ENCODE results near the gene SLC35F1. TPM values are rescaled to one million over a fixed set of nuclear protein-coding genes. Genes with fewer than 3 reads are reported as not detected.
"Not testable (repeated sequence)": the region's sequence is repeated elsewhere in the genome, so short reads cannot be mapped to it uniquely, and the experiment has no call there.

The SLC35F1 gene
- total RNA-seq, 1 experiment from 2014 or later = 0.17 TPM

- DNase-seq (ENCODE audit: low read depth) = no peak
Measured at GRCh38 chr6:117927866-117928265, 20.8 kb downstream of the SLC35F1 start.

- no peak for DNase-seq (ENCODE audit: low read depth)
Measured at GRCh38 chr6:117928833-117929232, 21.8 kb downstream of the SLC35F1 start.

GRCh38 chr6:117929501-117929900, 22.4 kb downstream of the SLC35F1 start:
- no peak for DNase-seq (ENCODE audit: low read depth)

DNA sequence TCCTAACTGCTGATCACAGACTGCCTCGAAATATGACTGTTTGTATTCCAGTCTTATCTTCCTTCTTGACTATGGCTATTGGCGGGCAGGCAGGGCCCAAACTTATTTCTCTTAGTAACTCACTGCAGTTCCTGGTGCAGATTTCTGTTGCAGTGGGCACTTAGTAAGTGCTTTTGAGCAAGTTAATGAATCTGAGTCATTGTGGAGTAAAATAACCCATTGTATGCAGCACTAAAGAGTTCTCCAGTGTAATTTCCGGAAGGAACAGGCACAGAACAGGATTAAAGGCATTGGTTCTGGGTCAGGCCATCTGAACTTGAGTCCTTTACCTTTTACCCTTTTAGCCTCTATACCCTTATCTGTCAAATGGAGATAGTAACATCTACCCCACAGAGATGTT, 23.6 kb downstream of the SLC35F1 start:
- peak; percentile 16 for DNase-seq (ENCODE audit: low read depth)

DNA sequence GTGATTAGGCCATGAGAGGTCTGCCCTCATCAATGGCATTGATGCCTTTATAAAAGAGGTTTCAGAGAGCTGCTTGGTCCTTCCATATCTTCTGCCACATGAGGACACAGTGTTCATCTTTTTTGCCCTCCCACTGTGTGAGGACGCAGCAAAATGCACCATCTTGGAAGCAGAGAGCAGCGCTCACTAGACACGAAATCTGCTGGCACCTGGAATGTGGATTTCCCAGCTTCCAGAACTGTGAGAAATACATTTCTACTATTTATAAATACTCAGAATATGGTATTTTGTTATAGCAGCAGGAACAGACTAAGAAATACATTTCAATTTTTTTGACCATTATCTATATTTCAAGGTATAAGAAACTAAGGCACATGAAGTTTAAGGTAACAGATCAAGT, 24.9 kb downstream of the SLC35F1 start:
- DNase-seq (ENCODE audit: low read depth) = no peak

GRCh38 chr6:117932676-117933075, 25.6 kb downstream of the SLC35F1 start:
- DNase-seq (ENCODE audit: low read depth) = no peak

DNA sequence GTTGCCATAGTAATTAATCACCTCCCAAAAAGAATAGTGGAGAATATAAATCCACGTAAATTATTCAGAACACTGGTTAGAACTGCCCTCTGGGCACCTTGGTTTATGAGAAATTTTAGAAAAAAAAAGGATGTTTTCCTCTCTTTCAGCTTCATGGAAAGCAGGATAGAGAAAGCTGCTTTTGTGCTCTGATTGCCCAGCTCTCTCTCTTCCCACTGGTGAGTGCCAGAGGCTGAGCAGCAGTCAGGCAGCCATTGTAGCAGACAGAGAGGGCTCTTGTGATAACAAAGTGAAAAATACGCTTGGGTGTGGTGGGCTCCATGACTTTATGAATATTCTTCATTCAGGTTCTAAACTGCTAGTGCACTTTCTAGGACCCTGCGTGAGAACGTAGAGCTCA, 26.4 kb downstream of the SLC35F1 start:
- DNase-seq (ENCODE audit: low read depth) = no peak

DNA sequence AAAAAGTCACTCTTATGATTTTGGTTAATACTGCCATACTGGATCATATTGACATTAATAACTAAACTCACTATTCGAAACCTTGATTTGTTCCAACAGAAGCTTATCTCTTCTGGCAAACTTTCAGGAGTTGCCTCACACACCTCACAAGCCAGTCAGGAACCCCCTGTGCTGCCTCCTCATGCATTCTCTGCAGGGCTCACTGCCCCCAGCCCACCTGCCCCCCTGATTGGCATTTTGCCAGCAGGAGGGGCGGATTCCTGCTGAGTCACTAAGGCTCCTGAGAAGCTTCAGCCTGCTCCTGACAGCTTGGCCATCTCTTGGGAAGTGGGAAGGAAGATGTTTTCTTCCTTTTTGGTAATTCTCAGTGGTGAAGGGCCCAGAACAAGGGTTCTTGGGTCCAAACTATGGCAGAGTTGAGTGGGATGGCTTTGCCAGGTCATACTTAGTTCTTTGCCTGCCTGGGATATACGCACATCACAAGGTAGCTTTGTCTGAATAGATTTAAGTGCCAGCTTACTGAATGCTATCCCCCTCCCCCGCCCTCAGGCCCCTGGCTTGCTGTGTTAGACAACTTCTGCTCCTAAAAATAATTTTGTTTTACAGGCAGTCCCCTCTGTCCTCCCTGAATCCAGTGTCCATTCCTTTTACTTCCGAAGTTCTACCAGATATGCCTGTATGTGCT, 31.4 kb downstream of the SLC35F1 start:
- DNase-seq (ENCODE audit: low read depth) = peak; percentile 4

DNA sequence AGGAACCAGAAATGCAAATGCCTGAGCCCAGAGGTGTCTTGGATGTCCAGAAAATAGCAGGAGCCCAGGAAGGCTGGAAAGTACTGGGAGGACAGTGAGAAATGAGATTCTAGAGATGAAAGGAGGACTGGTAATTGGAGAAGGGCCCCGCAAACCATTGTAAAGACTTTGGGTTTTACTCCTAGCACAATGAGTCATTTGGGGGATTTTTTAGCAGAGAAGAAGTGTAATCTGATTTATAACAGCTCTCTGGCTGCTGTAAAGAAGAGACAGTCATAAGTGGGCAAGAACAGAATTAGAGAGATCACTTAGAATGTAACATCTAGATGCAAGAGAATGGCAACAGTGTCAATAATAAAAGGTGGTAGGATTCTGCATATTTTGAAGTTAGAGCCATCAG, 40.2 kb downstream of the SLC35F1 start:
- peak; percentile 8 for DNase-seq (ENCODE audit: low read depth)

DNA sequence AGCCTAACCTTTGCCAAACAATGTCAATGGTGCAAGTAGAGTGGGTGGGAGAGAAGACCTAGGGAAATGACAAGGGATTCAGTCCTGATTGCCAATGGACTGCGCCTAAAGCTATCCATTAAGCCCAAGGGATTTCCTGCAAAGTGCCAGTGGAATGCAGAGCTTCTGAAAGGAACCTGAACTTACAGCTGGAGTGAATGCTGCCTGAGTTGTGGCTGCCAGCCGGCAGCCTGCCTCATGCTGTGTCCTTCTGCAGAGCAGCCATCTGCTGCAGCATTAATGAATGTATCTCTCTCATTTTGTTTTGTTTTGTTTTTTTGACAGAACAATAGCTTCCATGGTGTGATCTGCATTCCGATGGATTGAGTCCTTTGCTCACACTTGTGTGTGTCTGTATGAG, 44.7 kb downstream of the SLC35F1 start:
- DNase-seq (ENCODE audit: low read depth) = no peak

- no peak for DNase-seq (ENCODE audit: low read depth)
Measured at GRCh38 chr6:117955684-117956256, 48.7 kb downstream of the SLC35F1 start.

- no peak for DNase-seq (ENCODE audit: low read depth)
Measured at GRCh38 chr6:117956386-117956785, 49.3 kb downstream of the SLC35F1 start.

GRCh38 chr6:117958536-117958935, 51.5 kb downstream of the SLC35F1 start:
- DNase-seq (ENCODE audit: low read depth) = no peak

- DNase-seq (ENCODE audit: low read depth) = no peak
Measured at GRCh38 chr6:117960877-117961276, 53.8 kb downstream of the SLC35F1 start.

DNA sequence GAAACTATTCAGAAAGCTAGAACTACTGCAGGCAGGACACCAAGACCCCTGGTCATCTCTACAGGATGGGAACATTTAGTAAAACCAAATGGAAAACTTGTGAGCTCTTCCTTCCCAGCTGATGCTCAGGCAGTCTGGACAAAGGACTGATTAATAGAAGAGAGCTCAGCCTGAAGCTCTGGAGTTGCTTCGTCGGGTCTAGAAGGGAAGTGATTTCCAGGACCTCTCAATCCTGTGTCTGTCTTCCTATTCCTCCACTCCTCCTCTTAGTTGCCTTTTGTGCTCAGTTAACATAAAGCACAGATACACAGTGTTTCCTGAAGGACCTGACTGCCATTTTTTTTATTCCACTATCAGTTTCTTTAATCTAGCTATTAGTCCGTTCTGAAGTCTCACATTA, 54.2 kb downstream of the SLC35F1 start:
- DNase-seq (ENCODE audit: low read depth) = no peak

DNA sequence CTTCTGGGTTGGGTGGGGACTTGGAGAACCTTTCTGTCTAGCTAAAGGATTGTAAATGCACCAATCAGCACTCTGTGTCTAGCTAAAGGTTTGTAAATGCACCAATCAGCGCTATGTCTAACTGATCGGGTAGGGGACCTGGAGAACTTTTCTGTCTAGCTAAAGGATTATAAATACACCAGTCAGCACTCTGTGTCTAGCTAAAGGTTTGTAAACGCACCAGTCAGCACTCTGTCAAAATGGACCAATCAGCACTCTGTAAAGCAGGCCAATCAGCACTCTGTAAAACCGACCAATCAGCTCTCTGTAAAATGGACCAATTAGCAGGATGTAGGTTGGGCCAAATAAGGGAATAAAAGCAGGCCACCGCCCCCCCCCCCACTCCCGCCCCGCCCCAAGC, 58.7 kb downstream of the SLC35F1 start:
- not testable (repeated sequence) for DNase-seq (ENCODE audit: low read depth)

GRCh38 chr6:117971637-117972036, 64.6 kb downstream of the SLC35F1 start:
- no peak for DNase-seq (ENCODE audit: low read depth)

DNA sequence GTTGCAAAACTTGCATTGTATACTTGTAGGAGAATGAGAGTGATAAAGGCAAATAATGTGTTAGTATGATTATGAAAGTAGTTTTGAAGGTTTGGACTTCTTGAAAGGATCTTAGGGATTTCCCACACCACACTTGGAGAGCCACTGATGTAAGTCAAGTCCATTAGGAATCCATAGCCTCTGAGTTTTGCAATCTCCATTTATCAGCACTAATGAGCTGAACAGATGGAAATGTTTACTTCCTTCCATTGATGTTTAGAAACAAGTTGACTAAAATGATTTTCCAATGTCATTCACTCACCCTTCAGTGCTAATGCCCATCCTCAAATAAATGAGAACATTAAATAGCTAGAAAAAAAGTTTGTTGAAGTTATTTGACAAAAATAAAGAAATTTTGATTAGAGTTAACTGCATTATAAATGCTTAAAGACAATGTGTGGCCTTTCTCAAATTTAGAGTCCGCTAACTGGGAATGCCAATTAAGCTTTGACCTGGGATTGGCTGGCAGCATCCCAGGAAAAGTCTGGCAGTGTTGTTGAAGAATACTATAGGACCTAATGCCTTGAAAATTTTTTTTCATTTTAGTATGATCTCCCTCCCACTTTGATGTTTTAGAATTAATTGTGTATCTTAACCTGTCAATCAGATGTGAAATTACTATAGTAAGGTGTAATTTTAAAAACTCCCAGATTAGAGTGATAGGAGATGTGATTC, 68.0 kb downstream of the SLC35F1 start:
- DNase-seq (ENCODE audit: low read depth) = no peak

DNA sequence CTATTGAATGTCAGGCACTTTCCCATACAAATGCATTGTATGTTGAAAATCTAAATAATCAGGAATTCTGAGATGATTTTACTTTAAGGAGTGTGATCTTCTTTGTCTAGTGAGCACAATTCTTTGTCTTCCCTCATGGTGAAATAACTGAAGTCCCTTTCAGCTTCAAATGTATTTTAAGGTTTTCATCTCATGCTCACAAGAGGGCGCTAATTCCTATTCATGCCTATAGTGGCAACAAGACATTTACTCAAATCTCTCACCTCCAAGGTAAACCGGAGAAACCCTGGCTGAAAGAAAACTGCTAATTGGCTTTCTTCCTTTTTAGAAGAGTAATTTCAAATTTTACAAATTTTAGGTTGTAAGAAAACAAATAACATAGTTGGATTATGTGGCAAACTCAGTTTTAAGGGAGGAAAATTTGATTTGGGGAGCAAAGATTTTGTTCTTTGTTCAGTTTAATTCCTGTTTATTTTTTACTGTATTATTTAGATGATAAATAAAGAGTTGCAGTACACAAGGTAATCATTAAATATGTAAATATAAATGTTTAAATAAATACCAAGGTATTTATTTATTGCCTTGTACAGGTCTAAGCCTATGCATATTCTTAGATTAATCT, 69.1 kb downstream of the SLC35F1 start:
- peak; percentile 13 for DNase-seq (ENCODE audit: low read depth)

DNA sequence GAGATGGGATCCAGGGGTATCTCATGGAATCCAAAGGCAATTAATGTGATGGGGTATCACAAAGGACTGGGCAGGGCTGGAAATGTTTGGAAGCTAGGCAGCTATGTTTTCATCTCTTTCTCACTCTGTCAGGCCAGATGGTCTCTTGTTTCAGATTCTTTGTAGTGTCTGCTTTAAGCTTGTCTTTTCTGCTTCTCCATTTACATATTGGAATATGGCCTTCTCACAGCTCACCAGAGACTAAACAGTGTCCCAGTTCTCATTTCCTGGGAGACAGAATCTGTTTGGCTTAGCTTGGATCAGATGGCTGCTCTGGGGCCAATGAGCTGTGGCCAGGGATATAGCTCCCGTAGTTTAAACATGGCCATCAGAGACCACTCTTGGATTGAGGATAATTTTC, 78.9 kb downstream of the SLC35F1 start:
- DNase-seq (ENCODE audit: low read depth) = no peak

DNA sequence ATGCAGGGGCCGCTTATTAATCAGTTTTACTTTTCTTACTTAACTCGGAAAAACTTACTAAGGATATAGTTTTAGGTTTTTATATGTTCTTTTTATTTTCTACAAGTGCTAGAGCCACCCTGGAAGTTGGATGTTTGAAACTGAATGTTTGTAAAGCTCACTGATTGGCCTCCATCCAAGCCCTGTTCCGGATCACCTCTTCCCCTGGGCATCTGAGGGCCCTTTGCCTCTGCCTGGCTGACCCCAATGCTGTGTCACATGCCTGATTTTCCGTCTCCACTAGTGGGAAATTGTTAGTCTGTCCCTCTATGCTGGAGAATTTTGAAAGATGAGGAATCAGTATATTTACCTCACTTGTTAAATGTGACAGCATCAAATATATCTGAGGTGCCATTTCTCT, 79.3 kb downstream of the SLC35F1 start:
- no peak for DNase-seq (ENCODE audit: low read depth)

GRCh38 chr6:117989086-117989485, 82.0 kb downstream of the SLC35F1 start:
- DNase-seq (ENCODE audit: low read depth) = no peak

GRCh38 chr6:117990151-117990550, 83.1 kb downstream of the SLC35F1 start:
- no peak for DNase-seq (ENCODE audit: low read depth)
